ENCODE measurements around the gene IL2RG. TPM values are rescaled to one million over a fixed set of nuclear protein-coding genes. Genes with fewer than 3 reads are reported as not detected.

Gene IL2RG
- total RNA-seq, 2 experiments from 2014 or later, result 144 to 148 TPM

- intact Hi-C loops (cut with micrococcal nuclease), result no loop called here
- DNase-seq, result peak; percentile 46
- H3K27me3 Mint-ChIP-seq (ENCODE audit: low read depth), result no peaks in the 10 kb centered on the region
These were observed 5.0 kb downstream of the IL2RG start, which contains the start of gene CXorf65 for GRCh38 chrX:71106427-71106826. Gene CXorf65, minus strand, starts transcription at chrX:71106740. Its CDS starts 184 bp downstream, at chrX:71106556.

DNA sequence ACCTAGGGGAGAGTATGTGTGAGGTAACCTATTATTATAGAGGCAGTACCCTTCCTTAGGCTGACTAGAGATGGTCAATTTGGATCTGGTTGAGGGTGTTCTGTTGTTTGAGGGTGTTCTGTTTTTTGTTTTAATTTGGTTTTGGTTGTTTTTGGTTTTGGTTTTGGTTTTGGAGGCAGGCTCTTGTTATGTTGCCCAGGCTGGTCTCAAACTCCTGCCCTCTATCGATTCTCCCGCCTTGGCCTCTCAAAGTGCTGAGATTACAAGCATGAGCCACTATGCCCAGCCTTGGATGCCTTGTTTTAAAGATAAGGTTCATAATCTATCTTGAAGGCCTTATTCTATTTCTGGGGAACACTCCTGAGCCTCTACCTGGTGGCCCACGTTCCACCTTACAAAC, 5.7 kb downstream of the IL2RG start:
- Mint-ChIP-seq H3K27me3 (ENCODE audit: low read depth) (no peaks in the 10 kb centered on the region), H3K27ac (peak overlapping the region; percentile 95), H3K4me3 (peak overlapping the region; percentile 36), H3K36me3 (ENCODE audit: low read depth) (peaks cover 55% of the 10 kb centered on the region), H3K9me3 (no peaks in the 10 kb centered on the region), H3K4me1 (ENCODE audit: low read depth) (peaks cover 69% of the 10 kb centered on the region)
- CTCF ChIA-PET, result no interaction called here
- intact Hi-C loops (cut with micrococcal nuclease), result no loop called here
- DNase-seq, result no peak

More at GRCh38 chrX:71106427-71106826, 5.0 kb downstream of the IL2RG start, which contains the start of gene CXorf65:
- H3K36me3 Mint-ChIP-seq (ENCODE audit: low read depth), result peaks cover 62% of the 10 kb centered on the region
- peak within 1 kb of the TSS; percentile 95 for H3K27ac Mint-ChIP-seq
- H3K9me3 Mint-ChIP-seq, result no peaks in the 10 kb centered on the region
- CTCF ChIA-PET, result no interaction called here
- peaks cover 62% of the 10 kb centered on the region for H3K4me1 Mint-ChIP-seq (ENCODE audit: low read depth)
- peak within 1 kb of the TSS; percentile 93 for H3K4me3 Mint-ChIP-seq

DNA sequence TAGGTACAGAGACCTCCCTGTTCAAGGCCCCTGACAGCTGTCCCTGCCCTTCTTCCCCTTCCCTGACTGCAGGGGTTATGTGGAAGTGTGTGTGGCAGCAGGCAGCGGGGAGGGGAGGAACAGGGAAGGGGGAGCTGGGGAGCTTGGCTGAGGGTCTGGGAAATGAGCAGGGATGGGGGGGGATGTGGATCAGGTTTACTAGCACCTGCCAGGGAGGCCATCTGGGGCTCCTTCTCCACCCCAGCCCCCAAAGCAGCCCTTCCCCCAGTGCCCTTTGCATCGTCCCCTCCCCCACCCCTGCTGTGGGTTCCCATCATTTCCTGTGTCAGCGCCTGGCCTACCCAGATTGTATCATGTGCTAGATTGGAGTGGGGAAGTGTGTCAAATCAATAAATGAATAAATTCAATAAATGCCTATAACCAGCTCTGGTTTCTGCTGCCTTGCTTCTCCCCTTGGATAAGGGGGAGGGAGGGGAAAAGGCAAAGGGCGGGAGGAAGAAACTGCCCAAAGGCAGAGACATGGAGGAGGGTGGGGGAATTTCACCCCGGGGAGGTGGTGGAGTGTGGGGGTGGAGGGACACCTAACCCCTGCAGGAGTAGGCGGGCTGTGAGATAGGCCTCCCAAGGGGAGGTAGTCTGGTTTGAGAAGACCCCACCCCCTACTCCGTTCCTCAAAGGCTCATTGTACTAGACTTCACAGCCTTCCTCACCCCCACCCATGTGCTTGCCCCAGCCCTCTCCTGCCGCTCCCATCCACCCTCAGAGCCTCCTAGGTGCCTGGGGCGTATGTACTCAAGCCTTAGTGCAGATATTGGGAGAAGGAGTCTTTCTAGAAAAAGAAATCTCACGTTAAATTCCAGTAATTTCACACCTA, 8.0 kb downstream of the IL2RG start:
- CTCF ChIA-PET, result interaction anchor here (1.8 to 4.6 kb wide), 3 partner anchors 9 to 27 kb away, joined by 7 to 60 read pairs (median 20); partner anchors contain the start of gene IL2RG
- no peaks in the 10 kb centered on the region for H3K9me3 Mint-ChIP-seq
- peak overlapping the region; percentile 53 for H3K4me3 Mint-ChIP-seq
- H3K27me3 Mint-ChIP-seq (ENCODE audit: low read depth), result no peaks in the 10 kb centered on the region
- intact Hi-C loops (cut with micrococcal nuclease), result loop anchor here (1.0 kb wide), 1 partner anchor 8 kb away; the partner anchor contains the start of gene IL2RG
- peak overlapping the region; percentile 95 for H3K27ac Mint-ChIP-seq
- H3K4me1 Mint-ChIP-seq (ENCODE audit: low read depth), result peaks cover 80% of the 10 kb centered on the region
- DNase-seq, result peak; percentile 78
- peaks cover 32% of the 10 kb centered on the region for H3K36me3 Mint-ChIP-seq (ENCODE audit: low read depth)

DNA sequence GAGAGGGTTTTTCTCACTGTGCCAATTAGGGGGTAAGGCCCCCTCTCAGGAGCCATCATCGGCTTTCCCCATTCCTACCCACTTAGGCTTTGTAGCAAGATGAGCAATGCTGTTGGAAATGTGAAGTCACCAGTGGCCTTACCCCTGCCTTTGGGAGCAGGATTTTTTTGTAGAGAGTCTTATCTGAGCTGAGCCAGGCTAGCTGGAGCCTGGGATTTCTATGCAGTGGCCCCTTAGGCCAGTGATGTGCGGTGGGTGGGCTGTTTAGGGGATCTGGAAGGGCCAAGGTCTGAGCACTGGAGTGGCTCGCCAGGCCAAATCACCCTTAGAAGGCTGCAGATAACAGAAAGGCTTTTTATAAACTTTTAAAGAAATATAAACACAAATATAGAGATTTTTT, 9.1 kb downstream of the IL2RG start:
- Mint-ChIP-seq H3K36me3 (ENCODE audit: low read depth) (peaks cover 21% of the 10 kb centered on the region), H3K27ac (peak overlapping the region; percentile 95), H3K4me3 (no peak overlapping the region), H3K4me1 (ENCODE audit: low read depth) (peaks cover 77% of the 10 kb centered on the region), H3K27me3 (ENCODE audit: low read depth) (no peaks in the 10 kb centered on the region), H3K9me3 (no peaks in the 10 kb centered on the region)
- CTCF ChIA-PET, result interaction anchor here (1.9 to 4.6 kb wide), 3 partner anchors 10 to 28 kb away, joined by 8 to 60 read pairs (median 20); partner anchors contain the start of genes IL2RG and MED12
- DNase-seq, result no peak
- intact Hi-C loops (cut with micrococcal nuclease), result no loop called here

DNA sequence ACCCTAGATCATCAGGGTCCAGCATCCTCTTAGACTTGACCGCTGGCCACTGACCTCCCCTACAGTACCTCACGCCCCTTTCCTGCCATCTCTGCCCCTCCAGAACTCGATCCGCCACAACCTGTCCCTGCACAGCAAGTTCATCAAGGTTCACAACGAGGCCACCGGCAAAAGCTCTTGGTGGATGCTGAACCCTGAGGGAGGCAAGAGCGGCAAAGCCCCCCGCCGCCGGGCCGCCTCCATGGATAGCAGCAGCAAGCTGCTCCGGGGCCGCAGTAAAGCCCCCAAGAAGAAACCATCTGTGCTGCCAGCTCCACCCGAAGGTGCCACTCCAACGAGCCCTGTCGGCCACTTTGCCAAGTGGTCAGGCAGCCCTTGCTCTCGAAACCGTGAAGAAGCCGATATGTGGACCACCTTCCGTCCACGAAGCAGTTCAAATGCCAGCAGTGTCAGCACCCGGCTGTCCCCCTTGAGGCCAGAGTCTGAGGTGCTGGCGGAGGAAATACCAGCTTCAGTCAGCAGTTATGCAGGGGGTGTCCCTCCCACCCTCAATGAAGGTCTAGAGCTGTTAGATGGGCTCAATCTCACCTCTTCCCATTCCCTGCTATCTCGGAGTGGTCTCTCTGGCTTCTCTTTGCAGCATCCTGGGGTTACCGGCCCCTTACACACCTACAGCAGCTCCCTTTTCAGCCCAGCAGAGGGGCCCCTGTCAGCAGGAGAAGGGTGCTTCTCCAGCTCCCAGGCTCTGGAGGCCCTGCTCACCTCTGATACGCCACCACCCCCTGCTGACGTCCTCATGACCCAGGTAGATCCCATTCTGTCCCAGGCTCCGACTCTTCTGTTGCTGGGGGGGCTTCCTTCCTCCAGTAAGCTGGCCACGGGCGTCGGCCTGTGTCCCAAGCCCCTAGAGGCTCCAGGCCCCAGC, 10.5 kb downstream of the IL2RG start:
- no peaks in the 10 kb centered on the region for H3K9me3 Mint-ChIP-seq
- peak; percentile 51 for DNase-seq
- H3K27me3 Mint-ChIP-seq (ENCODE audit: low read depth), result no peaks in the 10 kb centered on the region
- intact Hi-C loops (cut with micrococcal nuclease), result no loop called here
- CTCF ChIA-PET, result interaction anchor here (0.9 to 4.6 kb wide), 6 partner anchors 9 to 77 kb away, joined by 4 to 60 read pairs (median 6); partner anchors contain the start of genes IL2RG and MED12
- peaks cover 69% of the 10 kb centered on the region for H3K4me1 Mint-ChIP-seq (ENCODE audit: low read depth)
- H3K27ac Mint-ChIP-seq, result peak overlapping the region; percentile 69
- H3K4me3 Mint-ChIP-seq, result no peak overlapping the region
- peaks cover 10% of the 10 kb centered on the region for H3K36me3 Mint-ChIP-seq (ENCODE audit: low read depth)

GRCh38 chrX:71099736-71100135, 11.6 kb downstream of the IL2RG start:
- Mint-ChIP-seq H3K9me3 (no peaks in the 10 kb centered on the region), H3K27me3 (ENCODE audit: low read depth) (no peaks in the 10 kb centered on the region), H3K27ac (peak overlapping the region; percentile 50), H3K36me3 (ENCODE audit: low read depth) (peaks cover 6% of the 10 kb centered on the region), H3K4me3 (no peak overlapping the region), H3K4me1 (ENCODE audit: low read depth) (peaks cover 67% of the 10 kb centered on the region)
- no peak for DNase-seq
- intact Hi-C loops (cut with micrococcal nuclease), result no loop called here
- CTCF ChIA-PET, result interaction anchor here (0.6 to 4.6 kb wide), 9 partner anchors 11 to 80 kb away, joined by 3 to 60 read pairs (median 4); partner anchors contain the start of genes IL2RG and MED12

DNA sequence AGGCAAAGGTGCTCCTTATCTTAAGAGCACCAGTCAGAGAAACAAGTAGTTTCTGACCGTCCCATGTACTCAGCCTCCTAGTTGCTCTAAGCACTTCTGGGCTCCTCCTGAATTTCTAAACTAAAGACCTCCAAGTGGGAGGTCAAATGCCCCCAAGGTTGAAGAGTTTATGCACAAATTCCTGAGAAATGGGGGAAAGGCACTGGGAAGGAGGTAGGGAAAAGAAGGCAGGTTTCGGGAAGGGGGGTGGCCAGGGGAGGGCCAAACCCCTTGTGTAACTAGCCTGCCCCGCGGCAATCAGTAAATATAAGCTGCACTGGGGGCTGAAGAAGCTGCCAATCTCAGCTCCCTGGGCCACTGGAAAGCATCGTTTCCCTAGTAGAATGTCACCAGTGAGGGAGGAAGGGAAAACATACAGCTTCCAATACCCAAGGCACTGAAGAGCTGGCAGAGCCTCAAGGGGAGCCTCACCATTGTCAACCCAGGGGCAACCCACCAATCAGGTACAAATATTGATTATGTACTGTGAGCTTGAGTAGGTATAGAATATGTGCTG, 12.3 kb downstream of the IL2RG start:
- CTCF ChIA-PET, result interaction anchor here (0.6 to 4.6 kb wide), 10 partner anchors 11 to 99 kb away, joined by 3 to 60 read pairs (median 4); partner anchors contain the start of genes IL2RG and MED12
- peaks cover 2% of the 10 kb centered on the region for H3K36me3 Mint-ChIP-seq (ENCODE audit: low read depth)
- H3K9me3 Mint-ChIP-seq, result no peaks in the 10 kb centered on the region
- H3K27ac Mint-ChIP-seq, result no peak overlapping the region
- intact Hi-C loops (cut with micrococcal nuclease), result loop anchor here (1.0 kb wide), 5 partner anchors 12 to 183 kb away; partner anchors contain the start of genes IL2RG and MED12
- no peak overlapping the region for H3K4me3 Mint-ChIP-seq
- H3K4me1 Mint-ChIP-seq (ENCODE audit: low read depth), result peaks cover 60% of the 10 kb centered on the region
- DNase-seq, result no peak
- H3K27me3 Mint-ChIP-seq (ENCODE audit: low read depth), result no peaks in the 10 kb centered on the region

DNA sequence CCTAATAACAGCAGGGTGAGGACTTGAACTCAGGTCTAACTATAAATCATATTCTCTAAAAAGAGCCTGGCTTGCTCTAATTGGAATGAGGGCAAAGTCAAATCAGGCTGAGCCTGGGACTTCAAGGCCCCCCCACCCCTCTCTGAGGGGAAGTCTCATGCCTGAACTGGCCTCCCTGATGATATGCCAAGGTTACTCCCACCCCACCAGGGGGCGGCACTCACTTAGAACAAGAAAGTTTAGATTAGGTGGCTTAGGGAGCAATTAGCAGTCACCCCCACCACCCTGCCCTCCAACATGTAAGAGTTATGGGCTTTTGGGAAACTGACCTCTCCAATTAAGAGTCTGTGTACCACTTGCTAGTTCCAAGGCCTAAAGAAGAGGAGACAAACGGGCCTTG, 13.1 kb downstream of the IL2RG start:
- no peak overlapping the region for H3K27ac Mint-ChIP-seq
- intact Hi-C loops (cut with micrococcal nuclease), result loop anchor here (1.0 kb wide), 5 partner anchors 13 to 184 kb away; partner anchors contain the start of genes IL2RG and MED12
- H3K36me3 Mint-ChIP-seq (ENCODE audit: low read depth), result no peaks in the 10 kb centered on the region
- H3K27me3 Mint-ChIP-seq (ENCODE audit: low read depth), result no peaks in the 10 kb centered on the region
- CTCF ChIA-PET, result interaction anchor here (1.0 to 1.5 kb wide), 3 partner anchors 20 to 31 kb away, joined by 3 to 9 read pairs (median 4); partner anchors contain the start of genes MED12 and SNX12
- no peak overlapping the region for H3K4me3 Mint-ChIP-seq
- H3K9me3 Mint-ChIP-seq, result no peaks in the 10 kb centered on the region
- peak; percentile 79 for DNase-seq
- H3K4me1 Mint-ChIP-seq (ENCODE audit: low read depth), result peaks cover 53% of the 10 kb centered on the region

DNA sequence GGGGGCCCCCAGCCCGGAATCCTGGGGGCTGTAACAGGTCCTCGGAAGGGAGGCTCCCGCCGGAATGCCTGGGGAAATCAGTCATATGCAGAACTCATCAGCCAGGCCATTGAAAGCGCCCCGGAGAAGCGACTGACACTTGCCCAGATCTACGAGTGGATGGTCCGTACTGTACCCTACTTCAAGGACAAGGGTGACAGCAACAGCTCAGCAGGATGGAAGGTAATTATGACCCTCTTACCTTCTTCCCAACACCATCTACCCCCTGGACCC, 14.7 kb downstream of the IL2RG start:
- H3K27me3 Mint-ChIP-seq (ENCODE audit: low read depth), result no peaks in the 10 kb centered on the region
- CTCF ChIA-PET, result interaction anchor here (0.9 to 1.3 kb wide), 4 partner anchors 15 to 35 kb away, joined by 3 to 4 read pairs (median 4); partner anchors contain the start of genes IL2RG and MED12
- peaks cover 40% of the 10 kb centered on the region for H3K4me1 Mint-ChIP-seq (ENCODE audit: low read depth)
- H3K27ac Mint-ChIP-seq, result no peak overlapping the region
- no peak for DNase-seq
- no peaks in the 10 kb centered on the region for H3K36me3 Mint-ChIP-seq (ENCODE audit: low read depth)
- intact Hi-C loops (cut with micrococcal nuclease), result no loop called here
- peak overlapping the region; percentile 82 for H3K4me3 Mint-ChIP-seq
- H3K9me3 Mint-ChIP-seq, result no peaks in the 10 kb centered on the region

DNA sequence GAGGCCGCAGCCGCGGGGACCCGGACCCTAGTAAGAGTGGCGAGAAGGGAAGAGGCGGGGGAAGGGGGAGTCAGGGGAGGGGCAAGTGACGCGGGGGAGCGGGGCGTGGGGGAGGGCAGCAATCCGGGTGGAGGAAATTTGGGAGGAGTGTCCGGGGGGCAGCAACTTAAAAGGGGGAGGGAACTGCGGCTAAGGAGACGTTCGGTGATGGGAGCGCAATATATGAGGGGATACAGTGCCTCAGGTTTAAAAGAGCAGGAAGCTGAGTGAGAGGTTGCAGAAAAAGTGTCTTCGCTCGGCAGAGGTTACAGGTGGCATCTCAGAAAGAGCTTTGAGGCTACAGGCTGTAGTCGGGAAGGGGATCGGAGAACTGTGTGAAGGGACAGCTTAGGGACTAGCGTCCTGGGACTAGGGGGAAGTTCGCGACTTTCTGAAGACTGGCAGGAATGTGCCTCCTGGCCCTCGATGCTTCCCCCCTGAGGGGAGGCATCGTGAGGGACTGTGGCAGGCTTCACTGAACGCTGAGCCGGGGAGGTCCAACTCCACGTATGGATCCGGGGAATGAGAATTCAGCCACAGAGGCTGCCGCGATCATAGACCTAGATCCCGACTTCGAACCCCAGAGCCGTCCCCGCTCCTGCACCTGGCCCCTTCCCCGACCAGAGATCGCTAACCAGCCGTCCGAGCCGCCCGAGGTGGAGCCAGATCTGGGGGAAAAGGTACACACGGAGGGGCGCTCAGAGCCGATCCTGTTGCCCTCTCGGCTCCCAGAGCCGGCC, 15.2 kb downstream of the IL2RG start:
- H3K27ac Mint-ChIP-seq, result peak overlapping the region; percentile 7
- peak overlapping the region; percentile 82 for H3K4me3 Mint-ChIP-seq
- CTCF ChIA-PET, result interaction anchor here (0.9 to 1.3 kb wide), 4 partner anchors 16 to 35 kb away, joined by 3 to 4 read pairs (median 4); partner anchors contain the start of genes IL2RG and MED12
- DNase-seq, result no peak
- no peaks in the 10 kb centered on the region for H3K36me3 Mint-ChIP-seq (ENCODE audit: low read depth)
- peaks cover 35% of the 10 kb centered on the region for H3K4me1 Mint-ChIP-seq (ENCODE audit: low read depth)
- no peaks in the 10 kb centered on the region for H3K27me3 Mint-ChIP-seq (ENCODE audit: low read depth)
- intact Hi-C loops (cut with micrococcal nuclease), result loop anchor here (1.0 kb wide), 2 partner anchors 28 to 270 kb away; partner anchors contain the start of genes SNX12 and TAF1
- H3K9me3 Mint-ChIP-seq, result no peaks in the 10 kb centered on the region
